Measurements from ENCODE around the gene P4HA1. TPM values are rescaled to one million over a fixed set of nuclear protein-coding genes. Genes with fewer than 3 reads are reported as not detected.

The P4HA1 gene
- total RNA-seq, 3 donors from 2014 or later (not counting 1 experiment from before 2014, with no cell fraction given): 13.0 to 16.3 (median 13.9) TPM

GRCh38 chr10:73136627-73137026, 40.0 kb upstream of the P4HA1 start:
- H3K27ac ChIP-seq (ENCODE audit: low read length): no peak overlapping the region
- Mint-ChIP-seq H3K27ac (no peak overlapping the region), H3K36me3 (peaks cover 25% of the 10 kb centered on the region), H3K9me3 (no peaks in the 10 kb centered on the region), H3K4me3 (no peak overlapping the region), H3K27me3 (ENCODE audit: low read depth in 2 of 2) (no peaks in the 10 kb centered on the region), H3K4me1 (no peaks in the 10 kb centered on the region)
- intact Hi-C loops (cut with micrococcal nuclease): no loop called here
- H3K27me3 ChIP-seq (ENCODE audit: control insufficient read depth, insufficient read depth, low read length): no peaks in the 10 kb centered on the region
- ATAC-seq: no peak
- H3K4me1 ChIP-seq (ENCODE audit: control insufficient read depth, insufficient read depth, low read length): no peaks in the 10 kb centered on the region
- H3K4me3 ChIP-seq (ENCODE audit: low read length): no peak overlapping the region
- no peak for DNase-seq
- WGBS (ENCODE audit: insufficient coverage): 96% methylated on average over 2 of the region's 2 CpGs
- H3K36me3 ChIP-seq (ENCODE audit: control insufficient read depth, insufficient read depth, low read length): peaks cover 74% of the 10 kb centered on the region
- H3K9me3 ChIP-seq (ENCODE audit: control insufficient read depth, insufficient read depth, low read length): no peaks in the 10 kb centered on the region
- TF ChIP-seq CTCF (IDR thresholded peaks at IDR 0.05): no peak

- TF ChIP-seq CTCF (IDR thresholded peaks at IDR 0.05): no peak
- Histone ChIP-seq H3K9me3 (ENCODE audit: control insufficient read depth, insufficient read depth, low read length) (no peaks in the 10 kb centered on the region), H3K27ac (ENCODE audit: low read length) (no peak overlapping the region), H3K4me3 (ENCODE audit: low read length) (no peak overlapping the region), H3K27me3 (ENCODE audit: control insufficient read depth, insufficient read depth, low read length) (no peaks in the 10 kb centered on the region), H3K4me1 (ENCODE audit: control insufficient read depth, insufficient read depth, low read length) (no peaks in the 10 kb centered on the region), H3K36me3 (ENCODE audit: control insufficient read depth, insufficient read depth, low read length) (peaks cover 78% of the 10 kb centered on the region)
- Mint-ChIP-seq H3K4me3 (no peak overlapping the region), H3K9me3 (no peaks in the 10 kb centered on the region), H3K36me3 (peaks cover 26% of the 10 kb centered on the region), H3K27me3 (ENCODE audit: low read depth in 2 of 2) (no peaks in the 10 kb centered on the region), H3K27ac (no peak overlapping the region), H3K4me1 (no peaks in the 10 kb centered on the region)
- 100% methylated on average over 2 of the region's 3 CpGs for WGBS (ENCODE audit: insufficient coverage)
- ATAC-seq (no peak), DNase-seq (no peak)
- intact Hi-C loops (cut with micrococcal nuclease): no loop called here
Observed at GRCh38 chr10:73134727-73135126, 38.1 kb upstream of the P4HA1 start.

GRCh38 chr10:73131913-73132686, 35.4 kb upstream of the P4HA1 start:
- Histone ChIP-seq H3K27me3 (ENCODE audit: control insufficient read depth, insufficient read depth, low read length) (no peaks in the 10 kb centered on the region), H3K36me3 (ENCODE audit: control insufficient read depth, insufficient read depth, low read length) (peaks cover 73% of the 10 kb centered on the region), H3K4me1 (ENCODE audit: control insufficient read depth, insufficient read depth, low read length) (no peaks in the 10 kb centered on the region), H3K9me3 (ENCODE audit: control insufficient read depth, insufficient read depth, low read length) (no peaks in the 10 kb centered on the region), H3K4me3 (ENCODE audit: low read length) (no peak overlapping the region), H3K27ac (ENCODE audit: low read length) (no peak overlapping the region)
- TF ChIP-seq CTCF (IDR thresholded peaks at IDR 0.05): no peak
- intact Hi-C loops (cut with micrococcal nuclease): no loop called here
- no peaks in the 10 kb centered on the region for H3K9me3 Mint-ChIP-seq
- ATAC-seq (no peak), DNase-seq (no peak)
- H3K4me1 Mint-ChIP-seq: no peaks in the 10 kb centered on the region
- H3K27ac Mint-ChIP-seq: peak overlapping the region in 1 of 2 donors; percentile 14
- no peaks in the 10 kb centered on the region for H3K27me3 Mint-ChIP-seq (ENCODE audit: low read depth in 2 of 2)
- WGBS (ENCODE audit: insufficient coverage): 100% methylated on average over 2 of the region's 2 CpGs
- H3K36me3 Mint-ChIP-seq: peaks cover 26% of the 10 kb centered on the region
- no peak overlapping the region for H3K4me3 Mint-ChIP-seq

- Histone ChIP-seq H3K36me3 (ENCODE audit: control insufficient read depth, insufficient read depth, low read length) (peaks cover 69% of the 10 kb centered on the region), H3K4me3 (ENCODE audit: low read length) (no peak overlapping the region), H3K27me3 (ENCODE audit: control insufficient read depth, insufficient read depth, low read length) (no peaks in the 10 kb centered on the region), H3K27ac (ENCODE audit: low read length) (no peak overlapping the region), H3K4me1 (ENCODE audit: control insufficient read depth, insufficient read depth, low read length) (no peaks in the 10 kb centered on the region), H3K9me3 (ENCODE audit: control insufficient read depth, insufficient read depth, low read length) (no peaks in the 10 kb centered on the region)
- Mint-ChIP-seq H3K4me1 (no peaks in the 10 kb centered on the region), H3K9me3 (no peaks in the 10 kb centered on the region), H3K27me3 (ENCODE audit: low read depth in 2 of 2) (no peaks in the 10 kb centered on the region), H3K27ac (no peak overlapping the region), H3K36me3 (peaks cover 26% of the 10 kb centered on the region), H3K4me3 (no peak overlapping the region)
- no peak for DNase-seq
- no peak for ATAC-seq
- intact Hi-C loops (cut with micrococcal nuclease): no loop called here
- WGBS (ENCODE audit: insufficient coverage): 80% methylated on average over 2 of the region's 2 CpGs
- no peak for TF ChIP-seq CTCF (IDR thresholded peaks at IDR 0.05)
Observed at GRCh38 chr10:73131301-73131700, 34.6 kb upstream of the P4HA1 start.
